ENCODE results near the gene OR2AT4. TPM values are rescaled to one million over a fixed set of nuclear protein-coding genes. Genes with fewer than 3 reads are reported as not detected.
"Not testable (repeated sequence)": the region's sequence is repeated elsewhere in the genome, so short reads cannot be mapped to it uniquely, and the experiment has no call there.

OR2AT4 gene
- total RNA-seq, 6 experiments from 2014 or later: not detected

GRCh38 chr11:75050516-75050915 lies 46.2 kb downstream of the OR2AT4 start:
- Mint-ChIP-seq H3K27me3 (ENCODE audit: insufficient read depth) (peaks cover 25% of the 10 kb centered on the region), H3K4me3 (no peak overlapping the region), H3K9me3 (peaks cover 23% of the 10 kb centered on the region), H3K4me1 (ENCODE audit: low read depth) (peaks cover 11% of the 10 kb centered on the region), H3K36me3 (ENCODE audit: low read depth) (peaks cover 16% of the 10 kb centered on the region), H3K27ac (no peak overlapping the region)
- DNase-seq: no peak
- no peak for TF ChIP-seq CTCF (IDR thresholded peaks at IDR 0.05)

- not testable (repeated sequence) for DNase-seq, H3K27ac Mint-ChIP-seq, H3K4me3 Mint-ChIP-seq
- H3K9me3 Mint-ChIP-seq: peaks cover 23% of the 10 kb centered on the region
- peaks cover 16% of the 10 kb centered on the region for H3K36me3 Mint-ChIP-seq (ENCODE audit: low read depth)
- H3K27me3 Mint-ChIP-seq (ENCODE audit: insufficient read depth): peaks cover 28% of the 10 kb centered on the region
- peaks cover 11% of the 10 kb centered on the region for H3K4me1 Mint-ChIP-seq (ENCODE audit: low read depth)
Observed at GRCh38 chr11:75049501-75050266, 47.0 kb downstream of the OR2AT4 start.

- TF ChIP-seq CTCF (IDR thresholded peaks at IDR 0.05): no peak
- H3K9me3 Mint-ChIP-seq: peaks cover 4% of the 10 kb centered on the region; the same call in 1 of the 2 replicates
- H3K36me3 Mint-ChIP-seq (ENCODE audit: low read depth): peaks cover 5% of the 10 kb centered on the region; the same call in 1 of the 2 replicates
- peaks cover 11% of the 10 kb centered on the region for H3K4me1 Mint-ChIP-seq (ENCODE audit: low read depth)
- H3K4me3 Mint-ChIP-seq: no peak overlapping the region; the same call in 1 of the 2 replicates
- H3K27me3 Mint-ChIP-seq (ENCODE audit: insufficient read depth): peaks cover 30% of the 10 kb centered on the region
- no peak overlapping the region for H3K27ac Mint-ChIP-seq
- DNase-seq: no peak
Observed at GRCh38 chr11:75047191-75047590, 49.5 kb downstream of the OR2AT4 start.

- peaks cover 30% of the 10 kb centered on the region for H3K27me3 Mint-ChIP-seq (ENCODE audit: insufficient read depth)
- peaks cover 11% of the 10 kb centered on the region for H3K4me1 Mint-ChIP-seq (ENCODE audit: low read depth)
- not testable (repeated sequence) for H3K36me3 Mint-ChIP-seq (ENCODE audit: low read depth); H3K4me3 Mint-ChIP-seq; H3K27ac Mint-ChIP-seq; DNase-seq; H3K9me3 Mint-ChIP-seq
Observed at GRCh38 chr11:75046668-75047067, 50.0 kb downstream of the OR2AT4 start.

- Mint-ChIP-seq H3K4me1 (ENCODE audit: low read depth) (peaks cover 11% of the 10 kb centered on the region), H3K27me3 (ENCODE audit: insufficient read depth) (peaks cover 23% of the 10 kb centered on the region)
- DNase-seq; H3K9me3 Mint-ChIP-seq; H3K4me3 Mint-ChIP-seq; H3K36me3 Mint-ChIP-seq (ENCODE audit: low read depth); H3K27ac Mint-ChIP-seq: not testable (repeated sequence)
Observed at GRCh38 chr11:75044381-75045170, 52.1 kb downstream of the OR2AT4 start.

GRCh38 chr11:75041821-75042220 lies 54.9 kb downstream of the OR2AT4 start:
- DNase-seq; H3K27ac Mint-ChIP-seq; H3K4me3 Mint-ChIP-seq; H3K9me3 Mint-ChIP-seq; H3K4me1 Mint-ChIP-seq (ENCODE audit: low read depth); H3K36me3 Mint-ChIP-seq (ENCODE audit: low read depth): not testable (repeated sequence)
- peaks cover 17% of the 10 kb centered on the region for H3K27me3 Mint-ChIP-seq (ENCODE audit: insufficient read depth)

GRCh38 chr11:75041263-75041662 lies 55.4 kb downstream of the OR2AT4 start:
- no peak for TF ChIP-seq CTCF (IDR thresholded peaks at IDR 0.05)
- Mint-ChIP-seq H3K27ac (no peak overlapping the region), H3K4me3 (no peak overlapping the region), H3K27me3 (ENCODE audit: insufficient read depth) (peaks cover 17% of the 10 kb centered on the region), H3K9me3 (no peaks in the 10 kb centered on the region), H3K36me3 (ENCODE audit: low read depth) (no peaks in the 10 kb centered on the region), H3K4me1 (ENCODE audit: low read depth) (no peaks in the 10 kb centered on the region)
- no peak for DNase-seq
